HL-60 (cell line): ENCODE data around the gene PXDN.

ENCODE experiments used
- CTCF ChIP-seq: IDR thresholded peaks from one replicate; pipeline ENCODE4 v1.5.1; 2011; ENCODE audit warnings: low read length, control low read depth, inconsistent platforms; ENCODE audit not compliant: insufficient read depth
- POLR2AphosphoS5 ChIP-seq: IDR thresholded peaks from 2 replicates; pipeline ENCODE4 v1.6.1; 2012; ENCODE audit warnings: low read depth

GRCh38 chr2:1617425-1618021, 126.8 kb downstream of the PXDN start:
- TF ChIP-seq CTCF: no peak
- TF ChIP-seq POLR2AphosphoS5: no peak
